Stromal cell of bone marrow (primary cell): ENCODE results near the gene MALRD1.
"Not testable (repeated sequence)": the region's sequence is repeated elsewhere in the genome, so short reads cannot be mapped to it uniquely, and the experiment has no call there.

ENCODE experiments used
- DNase-seq: peaks from one replicate; pipeline ENCODE4 v3.0.0-alpha.2; 2012; ENCODE audit warnings: low read depth

The MALRD1 gene

GRCh38 chr10:19497026-19497425, 448.4 kb downstream of the MALRD1 start:
- DNase-seq: no peak

- DNase-seq: no peak
Observed at GRCh38 chr10:19498393-19499290, 450.0 kb downstream of the MALRD1 start.

GRCh38 chr10:19499291-19499770, 450.7 kb downstream of the MALRD1 start:
- DNase-seq: no peak

- DNase-seq: no peak
Observed at GRCh38 chr10:19500959-19501358, 452.4 kb downstream of the MALRD1 start.

- DNase-seq: no peak
Observed at GRCh38 chr10:19505320-19506312, 457.0 kb downstream of the MALRD1 start.

- not testable (repeated sequence) for DNase-seq
Observed at GRCh38 chr10:19510005-19510732, 461.6 kb downstream of the MALRD1 start.

- no peak for DNase-seq
Observed at GRCh38 chr10:19518109-19518508, 469.5 kb downstream of the MALRD1 start.

- DNase-seq: no peak
Observed at GRCh38 chr10:19518632-19519031, 470.0 kb downstream of the MALRD1 start.

- DNase-seq: no peak
Observed at GRCh38 chr10:19531324-19531723, 482.7 kb downstream of the MALRD1 start.

GRCh38 chr10:19532411-19532810, 483.8 kb downstream of the MALRD1 start:
- no peak for DNase-seq

GRCh38 chr10:19541299-19541698, 492.7 kb downstream of the MALRD1 start:
- DNase-seq: no peak

GRCh38 chr10:19546224-19546623, 497.6 kb downstream of the MALRD1 start:
- DNase-seq: no peak

- no peak for DNase-seq
Observed at GRCh38 chr10:19549503-19549902, 500.9 kb downstream of the MALRD1 start.

GRCh38 chr10:19556666-19557065, 508.1 kb downstream of the MALRD1 start:
- DNase-seq: no peak

- DNase-seq: no peak
Observed at GRCh38 chr10:19561181-19561580, 512.6 kb downstream of the MALRD1 start.

- no peak for DNase-seq
Observed at GRCh38 chr10:19563388-19564141, 515.0 kb downstream of the MALRD1 start.

- DNase-seq: no peak
Observed at GRCh38 chr10:19570120-19570519, 521.5 kb downstream of the MALRD1 start.

- no peak for DNase-seq
Observed at GRCh38 chr10:19570991-19571390, 522.4 kb downstream of the MALRD1 start.

- DNase-seq: no peak
Observed at GRCh38 chr10:19572056-19572455, 523.5 kb downstream of the MALRD1 start.

- no peak for DNase-seq
Observed at GRCh38 chr10:19576576-19576975, 528.0 kb downstream of the MALRD1 start.

GRCh38 chr10:19577381-19577780, 528.8 kb downstream of the MALRD1 start:
- DNase-seq: no peak
